Prostate gland (tissue), 2 donors: ENCODE measurements around the gene NLRC5. TPM values are rescaled to one million over a fixed set of nuclear protein-coding genes. Genes with fewer than 3 reads are reported as not detected.

Experiments used
- DNase-seq: peaks from one replicate; pipeline ENCODE4 v3.0.0-alpha.2; 2019; ENCODE audit warnings: low spot score
- H3K27ac ChIP-seq, 2 donors: fragments of 200-600 bp; sonication (generic); 2 replicates each; pipeline ENCODE4 v1.5.1; 2017 to 2019
- H3K27me3 ChIP-seq: fragments of 200-600 bp; sonication (generic); replicated peaks from 2 replicates; pipeline ENCODE4 v1.5.1; 2019; ENCODE audit not compliant: insufficient read depth
- H3K36me3 ChIP-seq, 2 donors: fragments of 200-600 bp; sonication (generic); 1 replicate in 1 of 2; 2 replicates in 1 of 2; pipeline versions ENCODE4 v1.5.1 to v1.8.1; 2017 to 2019
- H3K4me1 ChIP-seq: fragments of 200-600 bp; sonication (generic); replicated peaks from 2 replicates; pipeline ENCODE4 v1.5.1; 2019
- H3K4me3 ChIP-seq, 2 donors: fragments of 200-600 bp; sonication (generic); 2 replicates each; pipeline ENCODE4 v1.5.1; 2017 to 2019
- H3K9me3 ChIP-seq: fragments of 200-600 bp; sonication (generic); 2 replicates; pipeline ENCODE4 v1.5.1; 2017
- POLR2A ChIP-seq: fragments of 450-650 bp; IDR thresholded peaks from one replicate; pipeline ENCODE4 v1.6.1; 2016; ENCODE audit warnings: antibody characterized with exemption, mild to moderate bottlenecking
- POLR2AphosphoS5 ChIP-seq: sonication (generic); formaldehyde crosslinking; IDR thresholded peaks from one replicate; pipeline ENCODE4 v1.6.1; 2017; ENCODE audit warnings: antibody characterized with exemption
- WGBS: methylation state at CpG from one replicate; pipeline ENCODE4 v1.1.5; 2018; 5-methylcytosine and 5-hydroxymethylcytosine counted together
- intact Hi-C: fragments of 100-400 bp; cut with DNase I; formaldehyde crosslinking; loops from one replicate; pipeline ENCODE4 v1.14.2; 2022
- total RNA-seq, 2 donors: library from RNA; depleted of rRNA; stranded (reverse); fragments of >200 nt; gene quantifications; one replicate each; pipeline ENCODE4 v1.1.0, GENCODE V29; 2016
- TF ChIP-seq, protein P1 (sequence below), 4 experiments: fragments of 200-600 bp in 2 of 4; fragments of 450-650 bp in 2 of 4; sonication (generic) in 2 of 4; IDR thresholded peaks; 1 replicate in 3 of 4; 2 replicates in 1 of 4; pipeline ENCODE4 v1.5.1; 2016 to 2019; ENCODE audit warnings: antibody characterized with exemption in 4 of 4, mild to moderate bottlenecking in 2 of 4, moderate library complexity in 2 of 4

Gene NLRC5
- total RNA-seq, 2 donors from 2014 or later, result 9.5 to 31.2 TPM

DNA sequence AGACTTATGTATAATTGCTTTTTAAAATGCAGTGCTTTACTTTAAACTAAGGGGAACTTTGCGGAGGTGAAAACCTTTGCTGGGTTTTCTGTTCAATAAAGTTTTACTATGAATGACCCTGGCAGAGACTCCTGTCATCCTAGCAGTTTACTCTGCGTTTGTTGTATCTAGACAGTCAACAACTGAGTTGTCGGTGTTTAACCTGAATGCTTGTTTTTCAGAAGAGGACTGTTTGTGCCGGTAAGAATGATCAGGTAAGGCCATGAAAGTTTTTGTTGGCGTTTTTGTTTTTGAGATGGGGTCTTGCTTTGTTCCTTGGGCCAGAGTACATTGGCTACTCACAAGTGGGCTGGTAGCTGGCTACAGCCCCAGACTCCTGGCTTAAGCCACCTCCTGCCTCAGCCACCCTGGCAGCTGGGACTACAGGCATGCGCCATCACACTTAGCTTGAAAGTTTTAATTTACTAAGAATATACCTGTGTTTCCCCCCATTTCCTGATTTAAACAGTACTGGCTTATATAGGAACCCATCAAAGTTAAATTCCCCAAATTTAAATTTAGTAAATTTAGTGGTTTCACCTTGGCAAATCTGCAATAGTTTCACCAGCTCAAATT lies 45.5 kb upstream of the NLRC5 start:
- no peak for TF ChIP-seq POLR2A
- TF ChIP-seq POLR2AphosphoS5, result no peak
- TF ChIP-seq, protein P1, sequence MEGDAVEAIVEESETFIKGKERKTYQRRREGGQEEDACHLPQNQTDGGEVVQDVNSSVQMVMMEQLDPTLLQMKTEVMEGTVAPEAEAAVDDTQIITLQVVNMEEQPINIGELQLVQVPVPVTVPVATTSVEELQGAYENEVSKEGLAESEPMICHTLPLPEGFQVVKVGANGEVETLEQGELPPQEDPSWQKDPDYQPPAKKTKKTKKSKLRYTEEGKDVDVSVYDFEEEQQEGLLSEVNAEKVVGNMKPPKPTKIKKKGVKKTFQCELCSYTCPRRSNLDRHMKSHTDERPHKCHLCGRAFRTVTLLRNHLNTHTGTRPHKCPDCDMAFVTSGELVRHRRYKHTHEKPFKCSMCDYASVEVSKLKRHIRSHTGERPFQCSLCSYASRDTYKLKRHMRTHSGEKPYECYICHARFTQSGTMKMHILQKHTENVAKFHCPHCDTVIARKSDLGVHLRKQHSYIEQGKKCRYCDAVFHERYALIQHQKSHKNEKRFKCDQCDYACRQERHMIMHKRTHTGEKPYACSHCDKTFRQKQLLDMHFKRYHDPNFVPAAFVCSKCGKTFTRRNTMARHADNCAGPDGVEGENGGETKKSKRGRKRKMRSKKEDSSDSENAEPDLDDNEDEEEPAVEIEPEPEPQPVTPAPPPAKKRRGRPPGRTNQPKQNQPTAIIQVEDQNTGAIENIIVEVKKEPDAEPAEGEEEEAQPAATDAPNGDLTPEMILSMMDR (IDR thresholded peaks at IDR 0.05), result no peak
- Histone ChIP-seq H3K27me3 (no peaks in the 10 kb centered on the region), H3K4me3 (no peak overlapping the region), H3K36me3 (peaks cover 25 to 44% of the 10 kb centered on the region in 2 donors), H3K4me1 (peaks cover 8% of the 10 kb centered on the region), H3K9me3 (no peaks in the 10 kb centered on the region), H3K27ac (peak overlapping the region; percentile 10 to 42)
- intact Hi-C loops, result no loop called here
- DNase-seq, result no peak
- WGBS, result 46% methylated on average over 6 of the region's 6 CpGs

DNA sequence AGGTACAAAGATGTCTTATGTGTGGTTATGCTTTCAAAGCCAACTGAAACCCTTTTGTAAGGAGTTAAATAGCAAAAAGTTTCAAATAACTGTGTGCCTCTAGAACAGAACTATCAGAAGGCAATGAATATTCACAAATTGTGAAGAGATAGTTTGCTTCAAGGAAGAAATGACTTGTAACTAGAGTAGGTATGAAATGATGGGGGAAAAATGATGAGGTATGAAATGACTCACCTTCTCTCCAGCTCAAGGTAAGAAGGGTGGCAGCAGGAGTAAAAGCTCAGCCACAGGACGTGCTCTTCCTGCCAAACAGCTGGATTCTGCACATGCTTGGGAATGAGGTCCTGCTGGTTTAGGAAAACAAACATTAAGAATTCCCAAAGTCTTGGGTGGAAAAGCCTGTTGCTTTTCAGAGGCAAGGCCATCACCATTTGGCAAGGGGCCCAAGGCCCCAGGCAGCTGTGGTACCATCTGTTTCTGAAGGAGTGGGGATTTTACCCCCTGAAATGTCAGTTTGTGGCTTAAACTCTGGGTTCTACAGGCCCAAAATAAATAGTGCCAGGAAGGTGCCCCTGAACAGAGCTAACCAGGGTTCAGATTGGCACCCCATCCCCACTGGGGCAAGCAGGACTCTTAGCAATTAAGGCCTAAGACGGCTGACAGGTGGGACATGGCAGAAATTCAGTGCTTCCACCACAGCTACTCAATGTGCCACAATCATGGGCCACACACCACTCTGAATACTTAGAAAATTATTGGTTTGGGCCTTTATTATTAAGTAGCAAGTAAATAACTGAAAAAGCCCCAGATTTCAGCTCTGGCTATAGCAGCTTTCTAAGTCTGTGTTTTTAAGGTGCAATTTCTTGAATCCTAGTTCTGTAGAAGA lies 44.2 kb upstream of the NLRC5 start:
- Histone ChIP-seq H3K4me3 (no peak overlapping the region), H3K27me3 (no peaks in the 10 kb centered on the region), H3K9me3 (no peaks in the 10 kb centered on the region), H3K4me1 (peaks cover 8% of the 10 kb centered on the region), H3K27ac (peak overlapping the region in 1 of 2 donors; percentile 42), H3K36me3 (peaks cover 15 to 31% of the 10 kb centered on the region in 2 donors)
- no peak for DNase-seq
- peak; percentile 62 for TF ChIP-seq POLR2AphosphoS5
- TF ChIP-seq, protein P1 (IDR thresholded peaks at IDR 0.05), result no peak
- intact Hi-C loops, result no loop called here
- 35% methylated on average over 2 of the region's 2 CpGs for WGBS

DNA sequence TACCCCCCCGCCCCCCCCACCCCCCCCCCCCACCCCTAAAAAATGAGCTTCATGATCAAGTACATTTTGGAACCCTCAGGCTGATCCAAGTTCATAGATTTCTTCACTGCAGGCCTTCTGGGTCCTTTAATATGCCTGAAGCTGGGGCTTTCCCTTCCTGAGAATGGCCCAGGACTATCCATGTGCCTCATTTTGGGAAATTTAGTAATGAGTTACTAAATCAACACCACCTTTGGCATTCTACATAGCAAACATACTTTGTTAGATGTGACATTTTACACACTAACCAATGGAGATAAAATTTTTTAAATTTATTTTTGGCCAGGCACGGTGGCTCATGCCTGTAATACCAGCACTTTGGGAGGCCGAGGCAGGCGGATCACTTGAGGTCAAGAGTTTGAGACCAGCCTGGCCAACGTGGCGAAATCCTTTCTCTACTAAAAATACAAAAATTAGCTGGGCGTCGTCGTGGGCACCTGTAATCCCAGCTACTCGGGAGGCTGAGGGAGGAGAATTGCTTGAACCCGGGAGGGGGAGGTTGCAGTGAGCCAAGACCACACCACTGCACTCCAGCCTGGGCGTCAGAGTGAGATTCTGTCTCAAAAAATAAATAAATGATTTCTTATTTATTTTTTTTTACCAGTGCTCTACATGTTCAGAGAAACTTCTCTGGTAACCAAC lies 43.4 kb upstream of the NLRC5 start:
- peaks cover 8% of the 10 kb centered on the region for H3K4me1 ChIP-seq
- DNase-seq, result no peak
- no peak overlapping the region for H3K4me3 ChIP-seq
- H3K9me3 ChIP-seq, result no peaks in the 10 kb centered on the region
- intact Hi-C loops, result no loop called here
- TF ChIP-seq, protein P1 (IDR thresholded peaks at IDR 0.05), result no peak
- TF ChIP-seq POLR2AphosphoS5 (no peak), POLR2A (no peak)
- H3K27me3 ChIP-seq, result no peaks in the 10 kb centered on the region
- 71% methylated on average over 12 of the region's 12 CpGs for WGBS
- peaks cover 10 to 27% of the 10 kb centered on the region in 2 donors for H3K36me3 ChIP-seq
- H3K27ac ChIP-seq, result peak overlapping the region in 1 of 2 donors; percentile 26

DNA sequence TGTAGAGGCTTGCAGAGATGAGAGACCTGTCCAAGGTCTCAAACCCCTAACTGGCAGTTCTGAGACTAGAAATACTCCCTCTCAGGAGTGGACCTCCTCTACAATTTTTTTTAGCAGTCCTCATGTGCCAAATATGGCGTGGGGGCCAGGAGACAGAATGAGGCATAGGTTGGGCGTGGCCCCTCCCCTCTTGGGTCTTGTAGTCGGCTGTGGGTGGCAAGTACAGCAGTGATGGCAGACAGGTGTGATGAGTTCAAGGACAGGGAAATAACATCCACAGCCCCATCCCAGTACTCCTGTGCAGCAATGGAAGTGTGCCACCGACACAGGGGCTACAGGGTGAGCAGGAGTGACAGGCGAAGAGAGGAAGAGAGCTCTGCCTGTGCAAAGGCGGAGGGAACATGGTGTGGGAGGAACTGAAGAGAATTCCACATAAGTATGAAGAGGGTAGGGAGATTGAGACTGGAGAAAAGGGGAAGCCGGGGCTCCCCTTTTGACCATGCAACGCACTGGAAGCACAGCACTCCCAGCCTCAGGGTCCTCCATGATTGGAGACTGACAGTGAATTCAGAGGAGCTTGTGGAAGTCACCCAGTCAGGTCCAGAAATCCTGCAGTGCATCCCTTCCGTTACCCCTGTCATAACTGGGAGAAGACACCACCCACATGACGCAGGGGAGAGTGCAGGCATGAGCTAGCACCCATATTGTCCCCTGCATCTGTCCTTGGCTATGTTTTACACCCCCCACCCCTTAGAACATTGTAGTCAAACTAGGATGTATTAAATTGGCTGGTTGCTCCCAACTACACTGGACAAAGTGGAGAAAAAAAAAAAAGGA lies 42.4 kb upstream of the NLRC5 start:
- Histone ChIP-seq H3K9me3 (no peaks in the 10 kb centered on the region), H3K4me3 (no peak overlapping the region), H3K27me3 (no peaks in the 10 kb centered on the region), H3K27ac (peak overlapping the region in 1 of 2 donors; percentile 26), H3K4me1 (peaks cover 8% of the 10 kb centered on the region), H3K36me3 (peaks cover 7 to 25% of the 10 kb centered on the region in 2 donors)
- 72% methylated on average over 10 of the region's 10 CpGs for WGBS
- DNase-seq, result no peak
- no peak for TF ChIP-seq POLR2AphosphoS5
- no peak for TF ChIP-seq POLR2A
- intact Hi-C loops, result no loop called here
